ENCODE results near the gene GMDS. TPM values are rescaled to one million over a fixed set of nuclear protein-coding genes. Genes with fewer than 3 reads are reported as not detected.

GMDS gene
- total and polyA plus RNA-seq, 2 donors (not counting 1 experiment from before 2014, with no cell fraction given): 12.7 to 34.5 TPM

DNA sequence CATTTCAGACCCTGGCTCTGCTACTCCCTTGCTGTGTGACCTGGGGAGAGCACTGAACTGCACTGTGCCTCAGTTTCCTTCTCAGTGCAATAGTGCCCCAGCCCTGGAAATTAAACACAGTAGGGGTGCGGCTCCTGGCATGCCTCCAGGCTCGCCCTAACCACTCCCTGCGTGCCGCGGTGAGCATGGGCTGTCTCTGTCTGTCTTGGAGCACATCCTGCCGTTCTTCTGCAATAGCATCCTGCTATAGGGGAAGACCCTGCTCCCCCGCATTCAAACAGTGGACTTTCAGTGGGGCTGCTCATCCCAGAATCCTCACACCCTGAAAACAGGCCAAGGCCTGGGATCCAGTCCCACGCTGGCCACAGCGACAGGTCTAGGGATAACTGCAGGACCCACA is 506.2 kb downstream of the GMDS start:
- Histone ChIP-seq H3K27ac (ENCODE audit: insufficient read depth, low read length) (no peak overlapping the region), H3K27me3 (ENCODE audit: control insufficient read depth, insufficient read depth, low read length) (no peaks in the 10 kb centered on the region), H3K4me1 (ENCODE audit: control insufficient read depth, extremely low read depth, insufficient read depth, low read length) (no peaks in the 10 kb centered on the region), H3K9ac (ENCODE audit: insufficient read depth, low read length) (no peak overlapping the region), H3K4me2 (ENCODE audit: extremely low read depth, insufficient read depth, low read length) (no peak overlapping the region), H3K79me2 (ENCODE audit: control insufficient read depth, insufficient read depth, low read length) (no peaks in the 10 kb centered on the region), H4K20me1 (ENCODE audit: control insufficient read depth, extremely low read depth, insufficient read depth, low read length) (no peaks in the 10 kb centered on the region), H3K36me3 (ENCODE audit: control insufficient read depth, insufficient read depth, low read length) (no peaks in the 10 kb centered on the region), H3K4me3 (replicated peaks in 1 of 4; ENCODE audit: control extremely low read depth in 1 of 4, insufficient read depth in 1 of 4, low read depth in 3 of 4, low read length in 4 of 4) (no peak overlapping the region), H3K9me3 (ENCODE audit: control insufficient read depth, insufficient read depth, low read depth, low read length) (no peaks in the 10 kb centered on the region), H2AFZ (ENCODE audit: low read length) (no peak overlapping the region)
- TF ChIP-seq, protein P1, sequence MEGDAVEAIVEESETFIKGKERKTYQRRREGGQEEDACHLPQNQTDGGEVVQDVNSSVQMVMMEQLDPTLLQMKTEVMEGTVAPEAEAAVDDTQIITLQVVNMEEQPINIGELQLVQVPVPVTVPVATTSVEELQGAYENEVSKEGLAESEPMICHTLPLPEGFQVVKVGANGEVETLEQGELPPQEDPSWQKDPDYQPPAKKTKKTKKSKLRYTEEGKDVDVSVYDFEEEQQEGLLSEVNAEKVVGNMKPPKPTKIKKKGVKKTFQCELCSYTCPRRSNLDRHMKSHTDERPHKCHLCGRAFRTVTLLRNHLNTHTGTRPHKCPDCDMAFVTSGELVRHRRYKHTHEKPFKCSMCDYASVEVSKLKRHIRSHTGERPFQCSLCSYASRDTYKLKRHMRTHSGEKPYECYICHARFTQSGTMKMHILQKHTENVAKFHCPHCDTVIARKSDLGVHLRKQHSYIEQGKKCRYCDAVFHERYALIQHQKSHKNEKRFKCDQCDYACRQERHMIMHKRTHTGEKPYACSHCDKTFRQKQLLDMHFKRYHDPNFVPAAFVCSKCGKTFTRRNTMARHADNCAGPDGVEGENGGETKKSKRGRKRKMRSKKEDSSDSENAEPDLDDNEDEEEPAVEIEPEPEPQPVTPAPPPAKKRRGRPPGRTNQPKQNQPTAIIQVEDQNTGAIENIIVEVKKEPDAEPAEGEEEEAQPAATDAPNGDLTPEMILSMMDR (conservative IDR thresholded peaks at IDR 0.05 in 1 of 2, IDR thresholded peaks at IDR 0.05 in 1 of 2; ENCODE audit: low read depth in 1 of 2, low read length in 2 of 2): no peak
- TF ChIP-seq EZH2 (IDR thresholded peaks at IDR 0.05; ENCODE audit: low read length, missing control alignments): no peak
- DNase-seq (ENCODE audit: low read depth in 2 of 2): no peak

DNA sequence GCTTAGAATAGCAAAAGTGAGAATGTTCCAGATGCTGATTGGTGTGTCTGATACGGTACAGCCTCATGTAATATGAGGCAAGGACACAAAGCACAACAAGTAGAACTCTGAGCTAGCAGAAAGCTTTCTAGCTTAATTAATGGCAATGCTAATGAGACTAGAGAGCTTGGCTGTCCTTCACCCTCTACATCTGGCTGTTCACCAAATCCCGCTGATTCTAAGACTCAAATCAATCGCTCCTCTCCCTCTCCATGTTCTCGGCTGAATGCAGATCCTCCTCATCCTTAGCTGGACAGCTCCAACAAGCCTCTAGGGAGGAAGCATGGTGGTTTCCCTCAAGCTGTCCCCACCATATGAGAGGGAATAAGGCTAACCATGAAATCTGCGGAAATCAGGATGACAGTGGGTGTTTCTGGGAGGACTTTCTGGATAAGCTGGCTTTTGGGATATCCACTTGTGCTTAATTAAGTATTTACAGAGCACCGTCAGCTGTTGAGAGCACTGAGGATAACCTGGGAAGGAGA is 506.8 kb downstream of the GMDS start:
- Histone ChIP-seq H2AFZ (ENCODE audit: low read length) (no peak overlapping the region), H3K9ac (ENCODE audit: insufficient read depth, low read length) (no peak overlapping the region), H3K79me2 (ENCODE audit: control insufficient read depth, insufficient read depth, low read length) (no peaks in the 10 kb centered on the region), H3K36me3 (ENCODE audit: control insufficient read depth, insufficient read depth, low read length) (no peaks in the 10 kb centered on the region), H3K4me1 (ENCODE audit: control insufficient read depth, extremely low read depth, insufficient read depth, low read length) (no peaks in the 10 kb centered on the region), H3K4me3 (replicated peaks in 1 of 4; ENCODE audit: control extremely low read depth in 1 of 4, insufficient read depth in 1 of 4, low read depth in 3 of 4, low read length in 4 of 4) (no peak overlapping the region), H3K27ac (ENCODE audit: insufficient read depth, low read length) (no peak overlapping the region), H3K4me2 (ENCODE audit: extremely low read depth, insufficient read depth, low read length) (no peak overlapping the region), H3K9me3 (ENCODE audit: control insufficient read depth, insufficient read depth, low read depth, low read length) (no peaks in the 10 kb centered on the region), H4K20me1 (ENCODE audit: control insufficient read depth, extremely low read depth, insufficient read depth, low read length) (no peaks in the 10 kb centered on the region), H3K27me3 (ENCODE audit: control insufficient read depth, insufficient read depth, low read length) (no peaks in the 10 kb centered on the region)
- TF ChIP-seq, protein P1 (conservative IDR thresholded peaks at IDR 0.05 in 1 of 2, IDR thresholded peaks at IDR 0.05 in 1 of 2; ENCODE audit: low read depth in 1 of 2, low read length in 2 of 2): no peak
- no peak for TF ChIP-seq EZH2 (IDR thresholded peaks at IDR 0.05; ENCODE audit: low read length, missing control alignments)
- peak in 1 of 2 donors; percentile 8 for DNase-seq (ENCODE audit: low read depth in 2 of 2)

GRCh38 chr6:1737463-1738311 is 507.7 kb downstream of the GMDS start:
- Histone ChIP-seq H3K36me3 (ENCODE audit: control insufficient read depth, insufficient read depth, low read length) (no peaks in the 10 kb centered on the region), H3K27ac (ENCODE audit: insufficient read depth, low read length) (no peak overlapping the region), H3K4me3 (replicated peaks in 1 of 4; ENCODE audit: control extremely low read depth in 1 of 4, insufficient read depth in 1 of 4, low read depth in 3 of 4, low read length in 4 of 4) (no peak overlapping the region), H3K9me3 (ENCODE audit: control insufficient read depth, insufficient read depth, low read depth, low read length) (no peaks in the 10 kb centered on the region), H3K9ac (ENCODE audit: insufficient read depth, low read length) (no peak overlapping the region), H3K4me1 (ENCODE audit: control insufficient read depth, extremely low read depth, insufficient read depth, low read length) (no peaks in the 10 kb centered on the region), H3K4me2 (ENCODE audit: extremely low read depth, insufficient read depth, low read length) (no peak overlapping the region), H2AFZ (ENCODE audit: low read length) (no peak overlapping the region), H3K79me2 (ENCODE audit: control insufficient read depth, insufficient read depth, low read length) (no peaks in the 10 kb centered on the region), H3K27me3 (ENCODE audit: control insufficient read depth, insufficient read depth, low read length) (no peaks in the 10 kb centered on the region), H4K20me1 (ENCODE audit: control insufficient read depth, extremely low read depth, insufficient read depth, low read length) (no peaks in the 10 kb centered on the region)
- DNase-seq (ENCODE audit: low read depth in 2 of 2): no peak
- TF ChIP-seq, protein P1 (conservative IDR thresholded peaks at IDR 0.05 in 1 of 2, IDR thresholded peaks at IDR 0.05 in 1 of 2; ENCODE audit: low read depth in 1 of 2, low read length in 2 of 2): no peak

Measured in fibroblast of lung (primary cell).